Body of pancreas (tissue), 4 donors: ENCODE results near the gene CIP2A. TPM values are rescaled to one million over a fixed set of nuclear protein-coding genes. Genes with fewer than 3 reads are reported as not detected.

Experiments used
- ATAC-seq: fragments of 150-250 bp; one replicate; pipeline ENCODE4 v1.9.1; 2016
- DNase-seq, 4 donors: peaks; one replicate each; pipeline ENCODE4 v3.0.0-alpha.2; 2019
- H3K27ac ChIP-seq, 4 donors: fragments of 200-600 bp; sonication (generic); 1 replicate in 3 of 4; 2 replicates in 1 of 4; pipeline versions ENCODE4 v1.5.1 to v1.6.1; 2016 to 2019; ENCODE audit warnings: mild to moderate bottlenecking in 1 of 4, mixed read lengths in 1 of 4, moderate library complexity in 1 of 4
- H3K27me3 ChIP-seq, 2 donors: fragments of 200-600 bp; sonication (generic); one replicate each; pipeline ENCODE4 v1.6.0; 2016; ENCODE audit warnings: mild to moderate bottlenecking in 1 of 2
- H3K36me3 ChIP-seq, 2 donors: fragments of 200-600 bp; sonication (generic); replicated peaks in 1 of 2; 2 replicates each; pipeline ENCODE4 v1.5.1; 2016; ENCODE audit warnings: low read depth in 2 of 2; ENCODE audit not compliant: insufficient read depth in 1 of 2
- H3K4me1 ChIP-seq: fragments of 200-600 bp; sonication (generic); one replicate; pipeline ENCODE4 v1.6.0; 2016
- H3K4me3 ChIP-seq, 2 donors: fragments of 200-600 bp; sonication (generic); 1 replicate in 1 of 2; 2 replicates in 1 of 2; pipeline ENCODE4 v1.5.1; 2016 to 2019
- H3K9me3 ChIP-seq, 3 donors: fragments of 200-600 bp; sonication (generic); 1 replicate in 2 of 3; 2 replicates in 1 of 3; pipeline ENCODE4 v1.5.1; 2016
- POLR2A ChIP-seq, 3 donors: fragments of 450-650 bp; IDR thresholded peaks; one replicate each; pipeline ENCODE4 v1.6.1; 2016; ENCODE audit warnings: antibody characterized with exemption in 3 of 3, mild to moderate bottlenecking in 2 of 3
- WGBS, 2 donors: methylation state at CpG; one replicate each; pipeline ENCODE4 v1.1.5; 2017; 5-methylcytosine and 5-hydroxymethylcytosine counted together
- intact Hi-C: fragments of 100-400 bp; cut with DNase I; formaldehyde crosslinking; loops from one replicate; pipeline ENCODE4 v1.15.1; 2023
- total RNA-seq, 2 donors: library from RNA; depleted of rRNA; stranded (reverse); fragments of >200 nt; gene quantifications; one replicate each; pipeline ENCODE4 v1.1.0, GENCODE V29; 2016
- TF ChIP-seq, protein P1 (sequence below), 7 experiments: fragments of 450-650 bp in 4 of 7; fragments of 200-600 bp in 3 of 7; sonication (generic) in 3 of 7; IDR thresholded peaks; one replicate each; pipeline ENCODE4 v1.5.1; 2016 to 2019; ENCODE audit warnings: antibody characterized with exemption in 7 of 7

The CIP2A gene
- total RNA-seq, 2 donors from 2014 or later, result 0.33 to 3.6 TPM

DNA sequence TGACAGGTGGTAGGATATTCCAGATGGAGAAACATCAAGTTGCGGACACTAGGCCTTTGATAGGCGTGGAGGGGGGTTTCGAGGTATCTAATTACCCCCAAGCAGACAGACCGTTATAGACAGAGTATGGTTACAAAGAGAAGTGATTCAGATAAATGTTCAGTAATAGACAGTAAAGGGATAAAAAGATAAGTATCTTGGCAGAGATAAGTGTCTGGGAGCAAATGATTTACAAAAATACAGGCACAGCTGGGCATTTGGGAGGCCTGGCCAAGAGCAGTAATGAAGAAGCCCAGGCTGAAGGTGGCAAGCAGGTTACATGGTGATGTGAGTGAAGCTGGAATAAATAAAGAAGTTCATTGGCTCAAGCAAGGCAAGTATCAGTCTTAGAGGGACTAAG lies 78.2 kb downstream of the CIP2A start:
- TF ChIP-seq, protein P1, sequence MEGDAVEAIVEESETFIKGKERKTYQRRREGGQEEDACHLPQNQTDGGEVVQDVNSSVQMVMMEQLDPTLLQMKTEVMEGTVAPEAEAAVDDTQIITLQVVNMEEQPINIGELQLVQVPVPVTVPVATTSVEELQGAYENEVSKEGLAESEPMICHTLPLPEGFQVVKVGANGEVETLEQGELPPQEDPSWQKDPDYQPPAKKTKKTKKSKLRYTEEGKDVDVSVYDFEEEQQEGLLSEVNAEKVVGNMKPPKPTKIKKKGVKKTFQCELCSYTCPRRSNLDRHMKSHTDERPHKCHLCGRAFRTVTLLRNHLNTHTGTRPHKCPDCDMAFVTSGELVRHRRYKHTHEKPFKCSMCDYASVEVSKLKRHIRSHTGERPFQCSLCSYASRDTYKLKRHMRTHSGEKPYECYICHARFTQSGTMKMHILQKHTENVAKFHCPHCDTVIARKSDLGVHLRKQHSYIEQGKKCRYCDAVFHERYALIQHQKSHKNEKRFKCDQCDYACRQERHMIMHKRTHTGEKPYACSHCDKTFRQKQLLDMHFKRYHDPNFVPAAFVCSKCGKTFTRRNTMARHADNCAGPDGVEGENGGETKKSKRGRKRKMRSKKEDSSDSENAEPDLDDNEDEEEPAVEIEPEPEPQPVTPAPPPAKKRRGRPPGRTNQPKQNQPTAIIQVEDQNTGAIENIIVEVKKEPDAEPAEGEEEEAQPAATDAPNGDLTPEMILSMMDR (IDR thresholded peaks at IDR 0.05), result no peak
- TF ChIP-seq POLR2A (IDR thresholded peaks at IDR 0.05), result no peak
- no peaks in the 10 kb centered on the region for H3K4me1 ChIP-seq
- no peaks in the 10 kb centered on the region for H3K36me3 ChIP-seq
- H3K27me3 ChIP-seq, result no peaks in the 10 kb centered on the region
- H3K27ac ChIP-seq, result no peak overlapping the region
- WGBS, 2 donors, result 91 to 92% methylated on average over 4 of the region's 4 CpGs
- H3K4me3 ChIP-seq, result no peak overlapping the region
- DNase-seq, result no peak
- no peaks in the 10 kb centered on the region for H3K9me3 ChIP-seq
- intact Hi-C loops, result no loop called here
- no peak for ATAC-seq

DNA sequence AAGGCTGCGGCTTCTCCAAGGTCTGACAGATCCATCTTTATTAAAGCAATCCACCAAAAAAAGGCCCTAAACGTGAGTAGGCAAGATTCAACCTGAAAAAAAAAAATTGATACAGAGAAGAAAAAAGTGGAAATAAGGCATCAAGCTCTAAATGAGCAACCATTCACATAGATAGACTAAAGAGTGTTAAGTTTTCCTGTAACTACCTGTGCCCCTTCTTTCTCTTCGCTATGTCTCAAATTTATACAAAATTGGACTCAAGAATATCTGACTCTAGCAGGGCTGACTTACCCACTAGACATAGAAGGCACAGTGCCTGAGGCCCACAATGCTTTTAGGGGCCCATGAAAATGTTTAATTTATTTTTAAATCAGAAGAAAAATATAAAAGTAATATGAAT lies 78.7 kb downstream of the CIP2A start, which contains the start of gene MYH15:
Gene MYH15 (minus strand): TSS at position 101 of the 400 bp plus-strand sequence. CDS start 66 bp downstream, at position 35.
- Histone ChIP-seq H3K9me3 (no peaks in the 10 kb centered on the region), H3K27ac (no peak within 1 kb of the TSS), H3K4me1 (no peaks in the 10 kb centered on the region), H3K27me3 (no peaks in the 10 kb centered on the region), H3K4me3 (no peak within 1 kb of the TSS), H3K36me3 (no peaks in the 10 kb centered on the region)
- TF ChIP-seq POLR2A (IDR thresholded peaks at IDR 0.05), result no peak
- TF ChIP-seq, protein P1 (IDR thresholded peaks at IDR 0.05), result no peak
- DNase-seq (no peak), ATAC-seq (no peak)
- WGBS, 2 donors, result 87 to 90% methylated on average over 3 of the region's 3 CpGs
- intact Hi-C loops, result no loop called here

DNA sequence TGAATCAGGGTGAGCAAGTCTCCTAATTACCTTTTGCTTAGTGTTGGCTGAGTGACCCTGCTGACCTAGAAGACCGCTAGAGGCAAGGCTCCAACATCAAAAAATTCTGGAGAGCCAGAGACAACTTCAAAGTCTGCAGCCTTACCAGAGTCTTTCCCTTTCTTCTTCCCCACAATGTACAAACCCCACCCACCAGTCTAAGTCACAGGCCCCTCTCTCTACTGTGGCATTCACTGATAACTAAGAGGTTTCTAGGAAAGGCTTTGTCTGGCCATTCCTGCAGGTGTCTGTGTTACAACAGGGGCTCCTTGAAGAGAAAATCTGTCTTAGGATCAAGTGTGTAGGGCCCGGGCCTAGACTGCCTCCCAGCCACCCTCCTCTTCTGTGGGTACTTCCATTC lies 79.4 kb downstream of the CIP2A start:
- ATAC-seq, result no peak
- WGBS, 2 donors, result 83 to 87% methylated on average over 2 of the region's 2 CpGs
- intact Hi-C loops, result no loop called here

DNA sequence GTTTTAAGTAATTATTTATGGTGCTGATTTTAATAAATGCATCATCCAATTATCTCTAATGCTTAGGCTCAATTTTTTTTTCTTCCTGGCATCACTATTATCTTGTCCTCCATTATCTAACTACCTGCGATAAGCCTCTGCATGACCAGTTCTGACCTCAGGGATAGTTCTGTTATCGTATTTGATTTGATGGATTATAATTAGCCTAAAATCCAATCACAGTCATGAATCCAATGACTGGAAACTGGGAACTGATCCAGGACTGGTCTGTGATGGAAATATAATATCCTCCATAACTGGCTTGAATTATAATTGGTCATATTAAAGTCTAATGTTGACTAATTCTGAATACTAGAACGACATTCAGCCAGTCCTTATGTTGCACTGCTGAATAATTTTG lies 80.0 kb downstream of the CIP2A start:
- Histone ChIP-seq H3K4me3 (no peak overlapping the region), H3K4me1 (no peaks in the 10 kb centered on the region), H3K9me3 (no peaks in the 10 kb centered on the region), H3K27ac (no peak overlapping the region), H3K27me3 (no peaks in the 10 kb centered on the region), H3K36me3 (no peaks in the 10 kb centered on the region)
- 62 to 70% methylated on average over 3 of the region's 3 CpGs for WGBS, 2 donors
- no peak for ATAC-seq
- TF ChIP-seq POLR2A (IDR thresholded peaks at IDR 0.05), result no peak
- TF ChIP-seq, protein P1 (IDR thresholded peaks at IDR 0.05), result no peak
- intact Hi-C loops, result no loop called here
- no peak for DNase-seq

More for the DNA sequence above, 79.4 kb downstream of the CIP2A start:
- Histone ChIP-seq H3K4me3 (no peak overlapping the region), H3K4me1 (no peaks in the 10 kb centered on the region), H3K9me3 (no peaks in the 10 kb centered on the region), H3K27me3 (no peaks in the 10 kb centered on the region), H3K36me3 (no peaks in the 10 kb centered on the region), H3K27ac (no peak overlapping the region)
- DNase-seq, result no peak
- no peak for TF ChIP-seq POLR2A (IDR thresholded peaks at IDR 0.05)
- TF ChIP-seq, protein P1 (IDR thresholded peaks at IDR 0.05), result no peak

DNA sequence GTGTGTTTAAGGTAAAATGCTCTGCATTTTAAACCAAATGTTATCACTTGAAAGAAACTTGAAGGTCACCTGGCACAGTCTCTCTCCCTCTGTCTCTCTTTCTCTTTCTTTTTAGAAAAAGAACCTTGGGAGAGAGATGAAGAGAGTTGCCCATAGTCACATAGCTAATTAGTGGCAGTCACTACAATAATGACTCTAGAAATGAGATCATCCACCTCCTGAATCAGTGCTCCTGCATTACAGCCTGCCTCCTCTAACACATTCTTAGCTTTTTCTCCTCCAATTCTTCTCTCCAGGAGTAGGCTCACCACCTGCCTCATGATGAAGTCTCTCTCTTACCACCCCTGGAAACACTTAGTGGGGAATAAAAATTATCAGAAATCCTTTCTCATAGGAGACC lies 81.3 kb downstream of the CIP2A start:
- Histone ChIP-seq H3K27ac (no peak overlapping the region), H3K4me1 (no peaks in the 10 kb centered on the region), H3K36me3 (no peaks in the 10 kb centered on the region), H3K4me3 (no peak overlapping the region), H3K9me3 (no peaks in the 10 kb centered on the region), H3K27me3 (no peaks in the 10 kb centered on the region)
- DNase-seq (no peak), ATAC-seq (no peak)
- TF ChIP-seq, protein P1 (IDR thresholded peaks at IDR 0.05), result no peak
- TF ChIP-seq POLR2A (IDR thresholded peaks at IDR 0.05), result no peak
- intact Hi-C loops, result no loop called here
